NCI-H2081 treated with DMSO at 0.1 percent for 48 hours (cell line): Measurements from ENCODE around the gene HES2.
"Not testable (repeated sequence)": the region's sequence is repeated elsewhere in the genome, so short reads cannot be mapped to it uniquely, and the experiment has no call there.

Source experiments
- DNase-seq: peaks from one replicate; lab custom pipeline; 2025; lab: John Stamatoyannopoulos, UW

HES2 gene

DNA sequence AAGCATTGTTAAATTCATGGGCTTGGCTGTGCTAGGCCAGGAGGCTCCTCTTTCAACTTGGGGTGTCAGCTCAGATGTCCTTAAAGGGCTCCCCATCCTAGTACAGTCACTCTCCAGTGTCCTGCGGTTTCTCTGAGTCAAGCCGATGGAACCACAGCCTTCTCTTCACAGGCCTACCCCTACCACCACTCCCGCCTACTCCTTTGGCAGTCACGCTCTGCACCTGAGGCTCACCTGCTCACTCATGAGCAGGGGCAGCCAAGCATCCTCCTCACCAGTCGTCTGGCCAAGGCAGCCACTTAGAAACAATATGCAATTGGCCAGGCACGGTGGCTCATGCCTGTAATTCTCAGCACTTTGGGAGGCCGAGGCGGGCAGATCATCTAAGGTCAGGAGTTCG is 29.7 kb downstream of the HES2 start:
- no peak for DNase-seq

DNA sequence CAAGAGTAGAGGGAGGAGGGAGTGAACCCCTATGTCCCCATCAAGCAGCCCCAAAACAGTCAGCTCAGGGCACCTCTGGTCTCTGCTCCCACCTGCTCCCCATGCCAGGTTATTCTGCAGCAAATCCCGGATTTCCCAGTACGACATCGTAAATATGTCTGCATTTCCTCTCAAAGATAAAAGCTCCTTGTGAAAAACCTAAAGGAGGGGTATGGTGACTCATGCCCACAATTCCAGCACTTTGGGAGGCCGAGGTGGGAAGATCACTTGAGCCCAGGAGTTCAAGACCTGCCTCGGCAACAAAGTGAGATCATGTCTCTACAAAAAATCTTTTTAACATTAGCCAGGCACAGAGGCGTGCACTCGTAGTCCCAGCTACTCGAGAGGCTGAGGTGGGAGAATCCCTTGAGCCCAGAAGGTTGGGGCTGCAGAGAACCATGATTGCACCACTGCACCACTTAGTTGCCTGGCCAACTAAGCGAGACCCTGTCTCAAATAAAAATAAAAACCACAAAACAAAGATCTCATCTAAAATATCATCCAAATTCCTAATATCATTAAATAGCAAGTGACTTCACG is 33.3 kb downstream of the HES2 start:
- no peak for DNase-seq

DNA sequence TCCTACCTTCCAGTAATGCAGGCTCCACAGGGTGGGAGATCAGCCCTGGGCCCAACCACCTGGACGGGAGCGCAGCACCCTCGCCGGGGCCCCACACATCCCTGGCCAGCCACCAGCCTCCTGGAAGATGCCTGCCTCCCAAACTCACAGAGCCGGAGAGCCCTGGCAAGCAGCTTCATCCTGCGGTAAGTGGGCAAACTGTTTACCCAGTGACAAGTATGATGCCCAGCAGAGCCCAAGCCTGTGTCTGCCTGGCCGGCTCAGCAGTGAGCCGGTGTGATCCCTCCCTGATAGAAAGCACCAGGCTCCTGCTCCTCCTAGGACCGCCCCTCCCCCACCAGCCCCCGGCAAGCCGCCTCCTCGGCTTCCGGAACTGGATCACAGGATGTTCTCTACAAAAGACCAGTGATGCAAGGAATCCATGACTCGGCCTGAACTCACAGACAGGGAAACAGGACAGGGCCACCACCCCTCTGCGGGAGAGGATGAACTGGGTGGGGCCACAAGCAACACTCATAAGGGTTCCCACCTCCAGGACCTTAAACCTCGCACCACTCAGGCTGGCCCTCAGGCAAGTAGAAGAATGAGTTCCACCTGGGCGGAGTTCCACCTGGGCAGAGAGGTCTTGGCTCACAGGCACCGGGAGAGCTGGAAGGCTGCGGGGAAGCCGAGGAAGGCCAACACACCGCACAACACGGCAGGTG is 34.1 kb downstream of the HES2 start:
- DNase-seq, result no peak

DNA sequence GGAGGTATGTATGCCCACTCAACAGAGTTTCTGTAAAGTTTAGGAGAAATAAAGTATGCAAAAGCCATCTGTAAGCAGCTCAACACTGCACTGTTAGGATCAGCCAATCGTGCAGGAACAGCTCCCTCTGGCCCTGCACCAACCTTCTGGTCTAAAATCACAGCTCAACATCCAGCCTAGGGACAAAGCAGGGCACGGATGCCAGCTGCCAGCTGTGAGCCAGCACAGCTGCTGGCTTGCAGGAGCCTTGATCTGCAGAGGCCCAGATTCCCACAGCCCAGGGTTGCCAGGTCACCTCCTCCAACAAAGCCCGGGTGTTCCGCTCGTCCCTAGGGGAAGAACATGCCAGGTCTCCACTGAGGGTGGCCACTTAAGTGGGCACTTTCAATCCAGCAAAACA is 34.8 kb downstream of the HES2 start:
- no peak for DNase-seq

DNA sequence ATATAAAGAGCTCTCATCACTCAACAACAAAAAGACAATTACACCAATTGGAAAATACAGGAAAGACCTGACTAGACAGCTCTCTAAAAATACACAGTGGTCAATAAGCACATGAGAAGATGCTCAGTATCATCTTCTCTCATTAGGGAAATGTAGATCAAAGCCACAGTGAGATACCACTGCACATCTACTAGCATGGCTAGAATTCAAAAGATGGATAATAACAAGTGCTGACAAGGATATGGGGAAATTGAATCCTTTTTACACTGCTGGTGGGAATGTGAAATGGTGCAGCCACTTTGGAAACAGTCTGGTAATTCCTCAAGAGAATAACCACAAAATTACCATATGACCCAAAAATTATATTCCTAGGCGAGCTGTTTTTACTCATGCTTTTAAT is 35.6 kb downstream of the HES2 start:
- no peak for DNase-seq

DNA sequence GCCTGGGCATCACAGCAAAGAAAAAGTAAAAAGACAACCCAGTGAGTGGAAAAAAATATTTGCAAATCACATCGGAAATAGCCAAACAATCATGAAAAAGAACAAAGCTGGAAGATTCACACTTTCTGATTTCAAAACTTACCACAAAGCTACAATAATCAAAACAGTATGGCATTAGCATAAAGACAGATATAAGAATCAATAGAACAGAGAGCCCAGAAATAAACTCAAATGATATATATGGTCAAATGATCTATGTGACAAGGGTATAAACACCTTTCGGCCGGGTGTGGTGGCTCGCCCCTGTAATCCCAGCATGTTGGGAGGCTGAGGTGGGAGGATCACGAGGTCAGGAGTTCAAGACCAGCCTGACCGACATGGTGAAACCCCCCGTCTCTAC is 39.7 kb downstream of the HES2 start:
- no peak for DNase-seq

DNA sequence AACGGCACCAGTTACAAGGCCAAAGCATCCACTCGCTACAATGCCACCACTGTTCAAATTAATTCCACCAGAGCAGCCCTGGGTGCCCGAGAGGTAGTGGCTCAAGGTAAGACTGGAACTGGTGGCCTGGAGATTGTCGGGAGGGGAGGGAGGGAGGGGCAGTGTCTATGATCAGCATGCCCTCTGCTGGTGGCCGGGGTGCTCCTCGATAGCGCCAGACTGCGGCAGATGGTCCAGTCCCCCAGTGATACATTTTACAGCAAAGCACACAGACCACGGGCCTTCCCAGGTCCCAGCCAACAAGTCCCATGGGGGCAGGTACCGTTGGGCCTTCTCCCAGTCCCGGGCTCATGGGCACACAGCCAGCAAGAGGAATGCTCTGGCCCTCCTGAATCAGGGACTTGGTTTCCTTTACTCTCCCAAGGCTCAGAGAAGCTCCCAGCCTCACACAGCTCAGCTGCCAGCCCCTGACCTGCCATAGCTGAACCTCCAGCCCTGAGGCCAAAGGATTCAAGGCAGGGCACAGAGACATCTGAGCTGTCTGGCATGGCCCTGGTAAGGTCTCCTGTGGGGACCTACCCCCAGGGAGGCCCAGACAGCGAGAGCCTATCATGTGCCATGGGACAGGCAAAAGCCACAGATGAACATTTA is 41.5 kb downstream of the HES2 start:
- DNase-seq, result no peak

DNA sequence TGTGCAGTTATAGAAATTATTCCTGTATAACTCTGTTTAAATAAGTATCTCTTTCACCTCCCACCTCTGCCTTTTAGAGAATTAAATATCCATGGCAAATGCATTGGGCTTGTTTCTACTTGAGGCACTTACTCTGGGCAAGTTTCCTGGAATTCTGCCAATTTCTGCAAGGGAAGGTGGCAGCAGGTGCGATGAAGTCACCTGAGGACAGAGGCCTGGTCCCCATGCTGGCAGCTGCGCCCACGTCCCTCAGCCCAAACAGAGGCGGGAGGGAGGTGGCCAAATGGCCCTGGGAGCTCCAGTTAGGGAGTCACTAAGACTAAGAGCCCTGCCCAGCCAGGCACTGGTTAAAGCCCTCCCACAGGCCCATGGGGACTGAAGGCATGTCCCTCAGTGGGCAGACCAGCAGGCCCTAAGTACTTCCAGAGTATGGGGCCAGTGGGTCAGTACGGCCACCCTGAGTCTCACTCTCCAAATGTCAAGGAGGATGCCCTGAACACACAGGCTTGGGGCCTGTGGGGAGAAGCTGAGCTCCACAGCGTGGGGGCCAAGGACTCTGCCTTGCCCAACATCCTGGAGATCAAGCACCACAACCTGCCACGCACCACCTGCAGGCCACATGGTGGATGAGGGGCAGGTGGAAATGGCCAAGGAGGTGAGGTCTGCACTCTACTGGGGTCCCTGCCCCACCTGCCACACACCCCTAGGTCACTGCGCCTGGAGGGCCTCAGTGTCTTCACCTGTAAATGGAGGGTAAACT is 45.6 kb downstream of the HES2 start:
- DNase-seq, result no peak

DNA sequence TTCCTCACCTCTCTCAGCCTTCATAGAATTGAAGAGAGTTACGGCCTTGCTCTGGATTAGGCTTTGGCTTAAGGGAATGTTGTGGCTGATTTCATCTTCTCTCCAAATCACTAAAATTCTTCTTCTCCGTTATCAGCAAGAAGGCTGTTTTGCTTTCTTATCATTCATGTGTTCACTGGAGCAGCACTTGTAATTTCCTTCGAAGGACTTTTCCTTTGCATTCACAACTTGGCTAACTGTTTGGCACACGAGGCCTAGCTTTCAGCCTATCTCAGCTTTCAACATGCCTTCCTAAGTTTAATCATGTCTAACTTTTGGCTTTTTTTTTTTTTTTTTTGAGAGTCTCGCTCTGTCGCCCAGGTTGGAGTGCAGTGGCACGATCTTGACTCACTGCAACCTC is 47.5 kb downstream of the HES2 start:
- DNase-seq, result not testable (repeated sequence)

DNA sequence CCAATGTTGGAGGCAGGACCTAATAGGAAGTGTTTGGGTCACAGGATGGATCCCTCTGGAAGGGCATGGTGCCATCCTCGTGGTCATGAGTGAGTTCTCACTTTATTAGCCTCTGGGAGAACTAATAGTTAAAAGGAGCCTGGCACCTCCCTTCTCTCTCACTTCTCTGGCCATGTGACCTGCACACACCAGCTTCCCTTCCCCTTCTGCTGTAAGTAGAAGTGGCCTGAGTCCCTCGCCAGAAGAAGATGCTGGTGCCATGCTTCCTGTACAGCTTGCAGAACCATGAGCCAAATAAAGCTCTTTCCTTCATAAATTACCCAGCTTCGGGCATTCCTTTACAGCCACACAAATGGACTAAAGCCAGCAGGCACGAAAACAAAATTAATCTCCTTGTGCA is 49.7 kb downstream of the HES2 start:
- no peak for DNase-seq

DNA sequence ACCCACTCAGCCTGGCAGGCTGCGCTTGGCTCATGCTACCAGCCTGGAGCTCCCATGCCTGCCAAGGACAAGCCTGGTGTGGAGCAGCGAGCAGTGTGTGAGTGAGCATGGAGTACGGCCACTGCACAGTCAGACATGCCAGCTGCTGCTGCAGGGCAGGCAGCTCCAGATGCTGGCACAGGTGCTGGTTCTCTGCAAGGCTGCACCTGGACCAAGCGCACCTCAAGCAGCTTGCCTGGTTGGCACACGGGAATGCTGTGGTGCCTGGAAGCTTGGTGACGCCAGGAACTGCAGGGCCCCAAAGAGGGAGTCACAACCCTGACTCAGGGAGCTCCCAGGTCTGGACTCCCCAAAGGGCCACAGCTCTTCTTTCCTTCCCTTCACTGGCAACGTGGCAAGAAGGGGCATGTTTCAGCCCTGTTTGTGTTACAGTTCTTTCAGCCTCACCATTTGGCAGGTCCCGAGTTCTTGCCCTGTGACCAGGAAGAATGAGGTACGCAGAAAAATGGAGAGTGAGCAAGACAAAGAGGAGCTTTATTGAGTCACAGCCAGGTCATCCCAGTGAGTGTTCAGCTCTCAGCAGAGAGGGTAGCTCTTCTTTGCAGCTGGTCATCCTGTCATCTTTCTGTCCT is 52.2 kb downstream of the HES2 start:
- no peak for DNase-seq

DNA sequence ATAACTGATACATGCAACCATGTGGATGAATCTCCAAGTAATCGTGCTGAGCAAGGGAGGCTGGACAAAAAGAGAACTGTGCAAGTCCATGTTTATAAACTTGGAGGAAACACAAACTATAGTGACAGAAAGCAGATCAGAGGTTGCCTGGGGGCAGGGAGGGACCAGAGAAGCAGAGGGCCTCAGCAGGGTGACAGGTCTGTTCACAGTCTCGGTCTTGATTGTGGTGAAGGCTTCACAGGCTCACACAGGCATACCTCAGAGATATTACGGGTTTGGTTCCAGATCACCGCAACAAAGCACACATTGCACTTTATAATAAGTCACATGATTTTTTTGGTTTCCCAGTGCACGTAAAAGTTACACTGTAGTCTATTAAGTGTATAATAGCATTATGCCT is 54.7 kb downstream of the HES2 start:
- no peak for DNase-seq

DNA sequence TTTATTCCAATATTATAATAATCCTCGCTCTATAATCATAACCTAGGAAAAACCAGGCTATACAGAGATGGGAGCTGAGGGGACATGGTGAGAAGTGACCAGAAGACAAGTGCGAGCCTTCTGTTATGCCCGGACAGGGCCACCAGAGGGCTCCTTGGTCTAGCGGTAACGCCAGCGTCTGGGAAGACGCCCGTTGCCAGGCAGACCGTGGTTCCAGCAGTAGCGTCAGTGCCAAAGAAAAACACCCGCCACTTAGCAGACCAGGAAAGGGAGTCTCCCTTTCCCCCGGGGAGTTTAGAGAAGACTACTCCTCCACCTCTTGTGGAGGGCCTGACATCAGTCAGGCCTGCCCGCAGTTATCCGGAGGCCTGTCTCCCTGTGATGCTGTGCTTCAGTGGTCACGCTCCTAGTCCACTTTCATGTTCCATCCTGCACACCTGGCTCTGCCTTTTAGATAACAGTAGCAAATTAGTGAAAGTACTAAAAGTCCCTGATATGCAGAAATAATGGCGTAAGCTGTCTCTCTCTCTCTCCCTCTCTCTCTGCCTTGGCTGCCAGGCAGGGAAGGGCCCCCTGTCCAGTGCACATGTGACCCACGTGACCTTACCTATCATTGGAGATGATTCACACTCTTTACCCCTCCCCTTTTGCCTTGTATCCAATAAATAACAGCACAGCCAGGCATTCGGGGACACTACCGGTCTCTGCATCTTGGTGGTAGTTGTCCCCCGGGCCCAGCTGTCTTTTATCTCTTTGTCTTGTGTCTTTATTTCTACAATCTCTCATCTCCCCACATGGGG is 56.4 kb downstream of the HES2 start:
- DNase-seq, result not testable (repeated sequence)
